WERI-Rb-1 (cell line): Measurements from ENCODE around the gene SLC39A6.
A peak's percentile ranks its signal among the peaks of the same experiment; 100 is the strongest.

Source experiments
- DNase-seq: peaks from one replicate; pipeline ENCODE4 v3.0.0-alpha.2; 2020
- H3K27ac ChIP-seq: fragments of 250-450 bp; sonication (Bioruptor Pico); 2 replicates; pipeline ENCODE4 v1.5.1; 2020; ENCODE audit warnings: mild to moderate bottlenecking, moderate library complexity
- H3K27me3 ChIP-seq: fragments of 250-450 bp; sonication (Bioruptor Pico); 2 replicates; pipeline ENCODE4 v1.5.1; 2021; ENCODE audit warnings: mild to moderate bottlenecking, low read depth, moderate library complexity; ENCODE audit not compliant: insufficient read depth, severe bottlenecking
- H3K36me3 ChIP-seq: fragments of 250-450 bp; sonication (Bioruptor Pico); 2 replicates; pipeline ENCODE4 v1.5.1; 2020; ENCODE audit warnings: mild to moderate bottlenecking, moderate library complexity
- H3K4me3 ChIP-seq: 2 replicates; pipeline ENCODE4 v1.5.1; 2011; ENCODE audit warnings: low read depth, mild to moderate bottlenecking, control low read depth, low read length
- H3K9me3 ChIP-seq: fragments of 250-450 bp; sonication (Bioruptor Pico); 2 replicates; pipeline ENCODE4 v1.5.1; 2021; ENCODE audit warnings: mild to moderate bottlenecking, moderate library complexity; ENCODE audit not compliant: severe bottlenecking
- CTCF ChIP-seq: IDR thresholded peaks from 2 replicates; pipeline ENCODE4 v1.5.1; 2011; ENCODE audit warnings: low read depth, mild to moderate bottlenecking, control low read depth, inconsistent platforms, low read length

SLC39A6 gene

DNA sequence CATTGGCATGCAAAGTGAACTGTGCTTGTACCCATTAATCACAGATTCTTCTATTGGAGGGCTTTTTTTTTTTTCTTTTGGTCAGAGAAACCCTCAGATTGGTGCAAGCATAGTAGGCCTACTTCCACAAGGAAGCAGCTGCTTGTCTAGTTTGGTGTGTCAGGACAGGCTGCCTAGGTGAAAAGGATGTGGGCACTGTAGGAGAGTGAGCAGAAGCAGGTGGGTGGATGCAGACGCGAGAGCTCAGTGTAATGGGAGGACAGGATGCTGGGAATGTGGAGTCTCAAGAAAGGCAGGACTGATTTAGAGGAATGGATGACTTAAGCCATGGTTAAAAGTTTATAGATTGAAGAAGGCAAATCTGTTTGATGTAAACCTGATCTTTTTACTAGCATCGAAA, 3.6 kb upstream of the SLC39A6 start:
- no peaks in the 10 kb centered on the region for H3K9me3 ChIP-seq
- H3K4me3 ChIP-seq: no peak overlapping the region
- no peak for TF ChIP-seq CTCF

GRCh38 chr18:36131692-36132483, 2.7 kb upstream of the SLC39A6 start:
- TF ChIP-seq CTCF: no peak
- H3K27me3 ChIP-seq: no peaks in the 10 kb centered on the region
- H3K4me3 ChIP-seq: no peak overlapping the region
- H3K36me3 ChIP-seq: peaks cover 15% of the 10 kb centered on the region
- H3K9me3 ChIP-seq: no peaks in the 10 kb centered on the region
- no peak for DNase-seq
- H3K27ac ChIP-seq: no peak overlapping the region

More for the DNA sequence above, 3.6 kb upstream of the SLC39A6 start:
- Histone ChIP-seq H3K27ac (no peak overlapping the region), H3K27me3 (no peaks in the 10 kb centered on the region), H3K36me3 (peaks cover 17% of the 10 kb centered on the region)
- DNase-seq: no peak

GRCh38 chr18:36130883-36131653, 1.9 kb upstream of the SLC39A6 start:
- no peak overlapping the region for H3K27ac ChIP-seq
- H3K27me3 ChIP-seq: no peaks in the 10 kb centered on the region

GRCh38 chr18:36130039-36130831, 1.1 kb upstream of the SLC39A6 start:
- DNase-seq: no peak
- Histone ChIP-seq H3K36me3 (peaks cover 25% of the 10 kb centered on the region), H3K4me3 (peak overlapping the region; percentile 92), H3K27ac (peak overlapping the region; percentile 98), H3K9me3 (no peaks in the 10 kb centered on the region), H3K27me3 (no peaks in the 10 kb centered on the region)
- TF ChIP-seq CTCF: no peak

More at GRCh38 chr18:36130883-36131653, 1.9 kb upstream of the SLC39A6 start:
- DNase-seq: no peak
- no peaks in the 10 kb centered on the region for H3K9me3 ChIP-seq
- no peak for TF ChIP-seq CTCF
- H3K36me3 ChIP-seq: peaks cover 19% of the 10 kb centered on the region
- H3K4me3 ChIP-seq: no peak overlapping the region

DNA sequence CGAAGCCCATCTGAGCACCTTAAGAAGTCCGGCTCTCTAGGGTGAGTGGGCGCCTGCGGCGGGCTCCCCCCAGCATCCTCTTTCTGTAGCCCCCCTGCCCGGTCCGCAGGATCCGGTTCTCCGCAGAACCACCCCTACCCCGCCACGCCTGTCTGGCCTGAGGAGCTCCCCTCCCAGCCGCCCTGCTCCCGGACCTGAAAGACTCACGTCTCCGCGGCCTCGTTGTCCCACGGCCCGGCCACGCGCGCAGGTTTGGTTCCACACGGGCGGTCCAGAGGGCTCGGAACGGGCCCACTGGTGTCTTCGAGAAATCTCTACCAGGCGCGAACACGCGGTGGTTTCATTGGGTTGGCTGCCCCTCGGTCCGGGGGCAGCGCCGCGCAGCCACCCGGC, 237 bp downstream of the SLC39A6 start:
- H3K9me3 ChIP-seq: no peaks in the 10 kb centered on the region
- no peak for TF ChIP-seq CTCF
- H3K27me3 ChIP-seq: no peaks in the 10 kb centered on the region
- H3K27ac ChIP-seq: peak overlapping the region; percentile 98
- H3K4me3 ChIP-seq: peak overlapping the region; percentile 92
- no peak for DNase-seq
- peaks cover 30% of the 10 kb centered on the region for H3K36me3 ChIP-seq
